Mucosa of descending colon (tissue), 3 donors: Measurements from ENCODE around the gene ADNP2. TPM values are rescaled to one million over a fixed set of nuclear protein-coding genes. Genes with fewer than 3 reads are reported as not detected.

Experiments
- ATAC-seq: fragments of 200-7000 bp; cut with Tn5 transposase; one replicate; pipeline ENCODE4 v1.9.1; 2020; ENCODE audit warnings: mild to moderate bottlenecking, moderate library complexity
- DNase-seq, 3 donors: peaks; one replicate each; pipeline ENCODE4 v3.0.0-alpha.2; 2020
- H3K36me3 ChIP-seq: fragments of 200-600 bp; one replicate; pipeline ENCODE4 v1.8.0; 2021; ENCODE audit warnings: low read depth, mild to moderate bottlenecking
- H3K4me1 ChIP-seq: fragments of 200-600 bp; one replicate; pipeline ENCODE4 v1.8.0; 2021; ENCODE audit warnings: low read depth, mild to moderate bottlenecking
- H3K4me3 ChIP-seq: fragments of 200-600 bp; one replicate; pipeline ENCODE4 v1.8.0; 2021; ENCODE audit warnings: mild to moderate bottlenecking
- H3K9me3 ChIP-seq: fragments of 200-600 bp; one replicate; pipeline ENCODE4 v1.8.0; 2021; ENCODE audit warnings: mild to moderate bottlenecking
- intact Hi-C, 2 donors: fragments of 100-400 bp; cut with DNase I in 1 of 2; cut with micrococcal nuclease in 1 of 2; formaldehyde crosslinking; loops; one replicate each; pipeline versions ENCODE4 v1.11.0 to v1.11.1; 2022; cut with DNase I, micrococcal nuclease
- total RNA-seq, 3 donors: library from RNA; stranded (reverse); fragmentation: NEBNext Ultra II Directional in 2 of 3; extraction: Animal tissue kit (Norgen Biotek cat#: 25700) in 2 of 3; gene quantifications; one replicate each; pipeline versions ENCODE4 v1.2.1 to v1.2.4, GENCODE V29; 2021 to 2023
- TF ChIP-seq, protein P1 (sequence below): fragments of 200-600 bp; IDR thresholded peaks from one replicate; pipeline ENCODE4 v1.8.0; 2022; ENCODE audit warnings: antibody characterized with exemption, mild to moderate bottlenecking
- donor health status: DM: no; HTN: no; CAD: no; lungs with moderate emphysema.
- donor health status: DM: no; HTN: no; CAD: no.
- donor health status: DM: no; HTN: yes; CAD: no.

ADNP2 gene
- total RNA-seq, 3 donors from 2014 or later: 16.7 to 18.3 (median 17.7) TPM

DNA sequence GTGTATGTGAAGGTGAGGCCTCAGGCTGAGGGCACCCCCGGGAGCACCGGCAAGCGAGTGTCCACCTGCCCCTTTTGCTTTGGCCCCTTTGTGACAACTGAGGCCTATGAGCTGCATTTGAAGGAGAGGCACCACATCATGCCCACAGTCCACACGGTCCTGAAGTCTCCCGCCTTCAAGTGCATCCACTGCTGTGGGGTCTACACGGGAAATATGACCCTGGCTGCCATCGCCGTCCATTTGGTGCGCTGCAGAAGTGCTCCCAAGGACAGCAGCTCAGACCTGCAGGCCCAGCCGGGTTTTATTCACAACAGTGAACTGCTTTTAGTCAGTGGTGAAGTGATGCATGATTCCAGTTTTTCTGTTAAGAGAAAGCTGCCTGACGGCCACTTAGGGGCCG lies 28.9 kb downstream of the ADNP2 start:
- TF ChIP-seq, protein P1, sequence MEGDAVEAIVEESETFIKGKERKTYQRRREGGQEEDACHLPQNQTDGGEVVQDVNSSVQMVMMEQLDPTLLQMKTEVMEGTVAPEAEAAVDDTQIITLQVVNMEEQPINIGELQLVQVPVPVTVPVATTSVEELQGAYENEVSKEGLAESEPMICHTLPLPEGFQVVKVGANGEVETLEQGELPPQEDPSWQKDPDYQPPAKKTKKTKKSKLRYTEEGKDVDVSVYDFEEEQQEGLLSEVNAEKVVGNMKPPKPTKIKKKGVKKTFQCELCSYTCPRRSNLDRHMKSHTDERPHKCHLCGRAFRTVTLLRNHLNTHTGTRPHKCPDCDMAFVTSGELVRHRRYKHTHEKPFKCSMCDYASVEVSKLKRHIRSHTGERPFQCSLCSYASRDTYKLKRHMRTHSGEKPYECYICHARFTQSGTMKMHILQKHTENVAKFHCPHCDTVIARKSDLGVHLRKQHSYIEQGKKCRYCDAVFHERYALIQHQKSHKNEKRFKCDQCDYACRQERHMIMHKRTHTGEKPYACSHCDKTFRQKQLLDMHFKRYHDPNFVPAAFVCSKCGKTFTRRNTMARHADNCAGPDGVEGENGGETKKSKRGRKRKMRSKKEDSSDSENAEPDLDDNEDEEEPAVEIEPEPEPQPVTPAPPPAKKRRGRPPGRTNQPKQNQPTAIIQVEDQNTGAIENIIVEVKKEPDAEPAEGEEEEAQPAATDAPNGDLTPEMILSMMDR: no peak
- ATAC-seq (no peak), DNase-seq (no peak)
- Histone ChIP-seq H3K9me3 (no peaks in the 10 kb centered on the region), H3K4me1 (no peaks in the 10 kb centered on the region), H3K36me3 (no peaks in the 10 kb centered on the region), H3K4me3 (no peak overlapping the region)
- intact Hi-C loops: no loop called here

DNA sequence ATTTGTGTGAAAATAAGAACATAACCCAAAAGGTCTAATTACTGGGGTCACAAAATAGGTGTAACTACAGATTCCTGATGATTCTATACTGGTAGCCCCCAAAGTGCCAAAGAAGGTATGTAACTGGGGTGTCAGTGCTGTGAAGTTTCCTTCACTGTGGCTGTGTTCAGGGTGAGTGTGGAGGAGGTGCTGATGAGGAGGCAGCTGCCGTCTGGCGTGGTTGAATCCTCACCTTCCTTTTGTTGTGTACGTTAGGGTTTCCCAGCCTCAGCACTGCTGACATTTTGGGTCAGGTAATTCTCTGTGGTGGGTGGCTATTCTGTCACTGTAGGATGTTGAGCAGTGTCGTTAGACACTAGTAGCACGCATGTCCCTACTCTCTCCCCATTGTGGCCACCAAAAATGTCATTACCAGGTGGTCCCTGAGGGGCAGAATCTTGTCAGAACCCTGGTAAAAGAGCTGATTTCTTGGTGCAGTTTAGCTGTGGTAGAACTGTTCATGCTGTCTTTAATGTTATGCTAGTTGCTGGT lies 31.5 kb downstream of the ADNP2 start:
- no peak for ATAC-seq
- peaks cover under 1% of the 10 kb centered on the region for H3K4me1 ChIP-seq
- intact Hi-C loops: no loop called here
- no peaks in the 10 kb centered on the region for H3K9me3 ChIP-seq
- no peaks in the 10 kb centered on the region for H3K36me3 ChIP-seq
- no peak overlapping the region for H3K4me3 ChIP-seq
- TF ChIP-seq, protein P1: no peak
- DNase-seq: no peak

DNA sequence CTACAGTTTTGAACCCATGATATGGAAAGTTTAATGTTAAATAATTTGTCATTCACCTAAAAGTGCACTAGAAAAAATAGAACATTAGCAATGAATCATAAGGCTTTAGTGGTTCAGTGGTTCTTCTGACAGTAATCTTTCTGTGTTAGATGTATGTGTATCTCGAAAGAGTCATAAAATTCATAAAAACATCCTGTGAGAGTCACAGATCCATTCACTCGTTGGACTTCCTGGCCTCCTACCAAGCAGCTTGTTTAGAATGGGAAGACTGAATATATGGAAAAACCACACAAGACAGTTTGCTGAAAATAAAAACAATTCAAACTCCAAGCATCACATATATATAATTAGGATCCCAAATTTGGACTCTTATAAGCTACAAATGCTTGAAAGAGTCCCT lies 34.8 kb downstream of the ADNP2 start:
- Histone ChIP-seq H3K4me1 (peaks cover 4% of the 10 kb centered on the region), H3K4me3 (no peak overlapping the region), H3K36me3 (no peaks in the 10 kb centered on the region), H3K9me3 (no peaks in the 10 kb centered on the region)
- intact Hi-C loops: no loop called here
- TF ChIP-seq, protein P1: no peak
- DNase-seq: no peak
- ATAC-seq: no peak

DNA sequence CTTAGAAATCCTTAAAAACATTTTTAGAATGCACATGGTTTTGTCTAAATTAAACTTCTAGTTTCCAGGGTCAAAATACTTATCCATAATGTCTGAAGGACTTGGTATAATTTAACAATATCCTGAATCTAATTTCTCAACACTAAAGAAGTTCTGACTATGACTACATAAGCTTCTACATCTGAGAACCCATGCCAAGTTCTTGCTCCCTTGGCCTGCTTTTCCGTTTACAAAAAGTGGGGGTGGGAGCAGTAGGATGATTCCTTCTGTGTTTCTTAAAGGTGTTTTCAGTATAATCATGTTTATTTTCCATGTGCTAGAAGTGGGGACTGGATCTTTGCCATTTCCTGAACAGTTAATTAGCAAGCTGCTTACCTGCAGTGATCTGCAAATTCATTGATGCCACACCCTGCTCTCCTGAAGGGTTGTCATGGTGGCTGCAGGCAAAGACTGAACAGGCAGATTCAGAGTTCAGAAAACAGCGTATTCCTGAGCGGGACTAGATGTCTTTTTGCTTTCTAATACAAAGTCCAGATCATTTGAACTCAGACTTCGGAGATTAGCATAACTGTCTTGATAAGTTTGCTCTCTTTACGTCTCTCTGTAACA lies 36.2 kb downstream of the ADNP2 start:
- Histone ChIP-seq H3K9me3 (no peaks in the 10 kb centered on the region), H3K4me1 (peaks cover 4% of the 10 kb centered on the region), H3K4me3 (no peak overlapping the region), H3K36me3 (no peaks in the 10 kb centered on the region)
- TF ChIP-seq, protein P1: no peak
- intact Hi-C loops: loop anchor here in 1 of 2 donors (5.0 kb wide), 1 partner anchor 158 kb away; the partner anchor contains the start of gene TXNL4A
- DNase-seq (peak in 1 of 3 donors; percentile 45), ATAC-seq (peak; percentile 65)

DNA sequence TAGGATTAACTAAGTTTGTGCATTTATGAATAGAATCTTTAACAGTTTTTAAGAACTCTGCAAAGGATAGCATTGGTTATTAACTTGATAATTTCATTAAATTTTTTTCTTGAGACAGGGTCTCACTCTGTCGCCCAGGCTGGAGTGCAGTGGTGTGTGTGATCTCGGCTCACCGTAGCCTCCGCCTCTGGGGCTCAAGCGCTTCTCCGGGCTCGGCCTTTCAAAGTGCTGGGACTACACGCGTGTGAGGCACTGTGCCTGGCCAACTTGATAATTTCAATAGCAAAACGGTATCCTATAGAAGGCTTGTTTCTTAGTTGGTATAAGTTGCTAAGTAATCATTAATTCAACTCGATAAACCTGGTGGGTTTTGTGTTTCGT lies 38.0 kb downstream of the ADNP2 start:
- DNase-seq (peak in 1 of 3 donors; percentile 27), ATAC-seq (peak; percentile 38)
- H3K4me3 ChIP-seq: no peak overlapping the region
- TF ChIP-seq, protein P1: no peak
- no peaks in the 10 kb centered on the region for H3K9me3 ChIP-seq
- intact Hi-C loops: loop anchor here in 1 of 2 donors (5.0 kb wide), 1 partner anchor 160 kb away; the partner anchor contains the start of gene TXNL4A
- H3K36me3 ChIP-seq: no peaks in the 10 kb centered on the region
- peaks cover 4% of the 10 kb centered on the region for H3K4me1 ChIP-seq
